SU-DHL-6 (cell line): ENCODE measurements around the gene KLHL2.

ENCODE experiments used
- EZH2phosphoT487 ChIP-seq: fragments of 200-600 bp; sonication (generic), shearing (Covaris generic); conservative IDR thresholded peaks from 2 replicates; pipeline ENCODE4 v1.6.1; 2018; ENCODE audit warnings: mild to moderate bottlenecking, antibody characterized with exemption, low read length, moderate library complexity, mixed read lengths
- TF ChIP-seq, protein P1 (sequence below): fragments of 200-600 bp; sonication (generic); IDR thresholded peaks from one replicate; pipeline ENCODE4 v1.5.1; 2017; ENCODE audit warnings: antibody characterized with exemption, mild to moderate bottlenecking, low read length, moderate library complexity; ENCODE audit not compliant: insufficient read depth, poor library complexity, severe bottlenecking

- TF ChIP-seq, protein P1, sequence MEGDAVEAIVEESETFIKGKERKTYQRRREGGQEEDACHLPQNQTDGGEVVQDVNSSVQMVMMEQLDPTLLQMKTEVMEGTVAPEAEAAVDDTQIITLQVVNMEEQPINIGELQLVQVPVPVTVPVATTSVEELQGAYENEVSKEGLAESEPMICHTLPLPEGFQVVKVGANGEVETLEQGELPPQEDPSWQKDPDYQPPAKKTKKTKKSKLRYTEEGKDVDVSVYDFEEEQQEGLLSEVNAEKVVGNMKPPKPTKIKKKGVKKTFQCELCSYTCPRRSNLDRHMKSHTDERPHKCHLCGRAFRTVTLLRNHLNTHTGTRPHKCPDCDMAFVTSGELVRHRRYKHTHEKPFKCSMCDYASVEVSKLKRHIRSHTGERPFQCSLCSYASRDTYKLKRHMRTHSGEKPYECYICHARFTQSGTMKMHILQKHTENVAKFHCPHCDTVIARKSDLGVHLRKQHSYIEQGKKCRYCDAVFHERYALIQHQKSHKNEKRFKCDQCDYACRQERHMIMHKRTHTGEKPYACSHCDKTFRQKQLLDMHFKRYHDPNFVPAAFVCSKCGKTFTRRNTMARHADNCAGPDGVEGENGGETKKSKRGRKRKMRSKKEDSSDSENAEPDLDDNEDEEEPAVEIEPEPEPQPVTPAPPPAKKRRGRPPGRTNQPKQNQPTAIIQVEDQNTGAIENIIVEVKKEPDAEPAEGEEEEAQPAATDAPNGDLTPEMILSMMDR = no peak
- no peak for TF ChIP-seq EZH2phosphoT487
Measured at GRCh38 chr4:165198329-165198728, 9.0 kb upstream of the KLHL2 start.
